Neuron (in vitro differentiated cells): ENCODE measurements around the gene GNAQ.

Experiments
- H2AFZ ChIP-seq: one replicate; pipeline ENCODE4 v1.6.1; 2013; ENCODE audit warnings: low read depth, mild to moderate bottlenecking, inconsistent platforms, low read length, moderate library complexity
- H3K27me3 ChIP-seq: one replicate; pipeline ENCODE4 v1.6.1; 2013; ENCODE audit warnings: low read length; ENCODE audit not compliant: insufficient read depth
- H3K36me3 ChIP-seq: one replicate; pipeline ENCODE4 v1.6.1; 2013; ENCODE audit warnings: low read length; ENCODE audit not compliant: insufficient read depth
- H3K4me1 ChIP-seq: one replicate; pipeline ENCODE4 v1.6.1; 2013; ENCODE audit warnings: low read length; ENCODE audit not compliant: insufficient read depth
- H3K4me3 ChIP-seq: 2 replicates; pipeline ENCODE4 v1.5.1; 2013; ENCODE audit warnings: mild to moderate bottlenecking, low read length, moderate library complexity
- H3K9me3 ChIP-seq: one replicate; pipeline ENCODE4 v1.6.1; 2013; ENCODE audit warnings: low read length

GNAQ gene

GRCh38 chr9:77802515-77803293 is 228.9 kb downstream of the GNAQ start:
- no peaks in the 10 kb centered on the region for H3K4me1 ChIP-seq
- H3K4me3 ChIP-seq, result no peak overlapping the region
- H3K9me3 ChIP-seq, result no peaks in the 10 kb centered on the region
- peaks cover 2% of the 10 kb centered on the region for H3K36me3 ChIP-seq
- H3K27me3 ChIP-seq, result no peaks in the 10 kb centered on the region
- no peak overlapping the region for H2AFZ ChIP-seq

DNA sequence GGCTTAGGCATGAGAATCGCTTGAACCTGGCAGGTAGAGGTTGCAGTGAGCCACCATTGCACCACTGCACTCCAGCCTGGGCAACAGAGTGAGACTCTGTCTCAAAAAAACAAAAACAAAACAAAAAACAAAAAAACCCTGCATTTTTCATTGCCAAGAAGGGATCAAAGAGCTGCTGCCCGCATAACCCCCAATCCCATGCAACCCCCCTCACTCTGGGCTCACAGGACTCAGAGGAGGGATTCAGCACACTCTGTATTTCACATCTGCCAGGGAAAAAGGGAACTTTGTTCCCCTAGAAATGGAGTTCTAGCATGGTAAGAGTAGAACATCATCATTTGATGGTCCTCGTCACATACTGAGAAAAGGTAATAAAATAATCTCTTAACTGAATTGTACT is 229.5 kb downstream of the GNAQ start:
- no peak overlapping the region for H2AFZ ChIP-seq
- no peaks in the 10 kb centered on the region for H3K27me3 ChIP-seq
- no peaks in the 10 kb centered on the region for H3K9me3 ChIP-seq
- peaks cover 2% of the 10 kb centered on the region for H3K36me3 ChIP-seq
- no peaks in the 10 kb centered on the region for H3K4me1 ChIP-seq
- H3K4me3 ChIP-seq, result no peak overlapping the region

DNA sequence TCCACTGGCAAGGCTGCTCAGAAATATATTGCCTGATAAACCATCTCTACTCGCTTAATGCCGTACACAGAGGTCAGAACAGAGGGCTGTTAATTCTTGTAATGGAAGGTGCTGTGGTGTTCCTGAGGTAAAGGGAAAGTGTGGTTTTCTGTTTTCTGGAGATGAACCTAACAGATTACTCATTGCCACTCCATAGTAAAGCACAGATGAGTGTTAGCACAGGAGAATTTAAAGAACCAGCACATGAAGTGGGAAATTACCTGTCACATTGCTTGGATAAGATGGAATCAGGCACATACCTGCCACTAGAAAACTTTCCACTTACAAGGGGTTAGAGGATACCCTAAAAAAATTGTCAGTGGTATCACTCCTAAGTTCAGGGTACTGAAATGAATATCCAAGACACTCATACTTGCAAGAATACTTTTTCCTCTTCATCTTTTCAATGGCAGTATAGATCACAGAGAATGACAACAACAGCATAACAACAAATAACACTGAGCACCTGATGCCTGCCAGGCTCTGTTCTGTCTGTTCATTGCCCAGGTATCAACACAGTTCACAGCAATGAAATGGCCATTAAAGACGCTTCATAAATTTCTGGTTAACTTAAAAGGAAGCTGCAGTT is 230.6 kb downstream of the GNAQ start:
- Histone ChIP-seq H2AFZ (no peak overlapping the region), H3K4me1 (no peaks in the 10 kb centered on the region), H3K9me3 (no peaks in the 10 kb centered on the region), H3K27me3 (no peaks in the 10 kb centered on the region), H3K4me3 (no peak overlapping the region), H3K36me3 (peaks cover 4% of the 10 kb centered on the region)

DNA sequence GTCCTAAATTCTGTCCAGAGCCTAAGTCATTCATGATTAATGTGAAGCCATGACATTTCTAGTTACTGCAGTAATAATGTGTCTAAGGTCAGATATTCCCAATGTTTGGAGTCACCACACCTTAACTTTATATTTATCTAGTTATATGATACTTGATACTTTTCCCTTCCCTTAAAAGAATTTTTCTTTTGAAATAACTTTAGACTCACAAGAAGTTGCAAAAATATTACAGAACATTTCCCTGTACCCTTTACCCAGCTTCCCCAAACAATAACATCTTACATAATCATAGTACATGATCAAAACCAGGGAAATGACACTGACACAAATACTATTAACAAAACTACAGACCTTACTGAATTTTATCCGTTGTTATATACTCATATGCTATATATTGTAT is 233.5 kb downstream of the GNAQ start:
- peaks cover 16% of the 10 kb centered on the region for H3K36me3 ChIP-seq
- no peaks in the 10 kb centered on the region for H3K27me3 ChIP-seq
- peaks cover 3% of the 10 kb centered on the region for H3K4me1 ChIP-seq
- no peak overlapping the region for H3K4me3 ChIP-seq
- H2AFZ ChIP-seq, result no peak overlapping the region
- no peaks in the 10 kb centered on the region for H3K9me3 ChIP-seq

GRCh38 chr9:77794985-77795384 is 236.6 kb downstream of the GNAQ start:
- peaks cover 34% of the 10 kb centered on the region for H3K36me3 ChIP-seq
- H3K4me3 ChIP-seq, result no peak overlapping the region
- no peaks in the 10 kb centered on the region for H3K27me3 ChIP-seq
- H3K4me1 ChIP-seq, result peaks cover 3% of the 10 kb centered on the region
- H2AFZ ChIP-seq, result no peak overlapping the region
- H3K9me3 ChIP-seq, result no peaks in the 10 kb centered on the region

DNA sequence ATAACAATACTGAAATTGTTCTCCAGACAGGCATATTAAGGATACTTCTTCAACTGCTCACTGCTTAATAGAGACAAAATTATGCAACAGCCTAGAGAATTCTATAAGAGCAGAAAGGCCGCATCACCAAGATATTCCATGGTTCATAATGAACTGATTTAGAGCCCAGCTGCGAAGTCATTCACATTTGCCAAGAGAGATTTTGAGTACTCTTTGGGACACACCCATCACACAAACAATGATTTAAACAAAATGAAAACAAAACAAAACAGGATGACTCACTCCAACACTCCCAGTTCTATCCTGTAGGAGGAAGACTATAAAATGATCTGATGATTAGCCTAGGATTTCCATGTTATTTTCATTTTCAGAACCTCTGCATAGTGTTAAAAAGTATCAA is 237.8 kb downstream of the GNAQ start:
- Histone ChIP-seq H3K4me1 (peaks cover 3% of the 10 kb centered on the region), H3K27me3 (no peaks in the 10 kb centered on the region), H3K4me3 (no peak overlapping the region), H2AFZ (no peak overlapping the region), H3K9me3 (no peaks in the 10 kb centered on the region), H3K36me3 (peaks cover 34% of the 10 kb centered on the region)

DNA sequence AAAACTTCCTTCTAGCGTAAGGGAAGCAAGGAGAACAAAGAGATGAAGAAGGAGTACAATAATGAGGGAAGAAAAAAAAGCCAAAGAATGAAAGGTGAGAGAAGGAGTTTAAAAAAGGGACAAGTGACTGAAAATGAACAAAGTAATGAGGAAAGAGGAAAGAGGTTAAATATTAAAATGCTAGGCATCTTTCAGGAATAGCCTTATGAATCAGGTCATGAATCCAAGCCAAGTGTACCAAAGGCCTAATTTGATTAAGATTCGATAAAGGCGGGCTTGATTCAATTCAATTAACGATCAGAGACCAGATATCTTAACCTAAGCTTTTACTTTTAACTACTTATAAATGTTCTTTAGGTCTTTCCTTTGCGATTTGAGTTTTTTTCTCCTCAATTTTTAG is 241.7 kb downstream of the GNAQ start:
- no peak overlapping the region for H2AFZ ChIP-seq
- H3K36me3 ChIP-seq, result peaks cover 36% of the 10 kb centered on the region
- no peak overlapping the region for H3K4me3 ChIP-seq
- no peaks in the 10 kb centered on the region for H3K9me3 ChIP-seq
- H3K4me1 ChIP-seq, result peaks cover 4% of the 10 kb centered on the region
- no peaks in the 10 kb centered on the region for H3K27me3 ChIP-seq

- no peaks in the 10 kb centered on the region for H3K9me3 ChIP-seq
- no peak overlapping the region for H3K4me3 ChIP-seq
- peaks cover 1% of the 10 kb centered on the region for H3K4me1 ChIP-seq
- H3K36me3 ChIP-seq, result peaks cover 16% of the 10 kb centered on the region
- no peaks in the 10 kb centered on the region for H3K27me3 ChIP-seq
- H2AFZ ChIP-seq, result no peak overlapping the region
Observed at GRCh38 chr9:77785341-77785740, 246.3 kb downstream of the GNAQ start.

GRCh38 chr9:77783518-77783917 is 248.1 kb downstream of the GNAQ start:
- H3K4me1 ChIP-seq, result no peaks in the 10 kb centered on the region

DNA sequence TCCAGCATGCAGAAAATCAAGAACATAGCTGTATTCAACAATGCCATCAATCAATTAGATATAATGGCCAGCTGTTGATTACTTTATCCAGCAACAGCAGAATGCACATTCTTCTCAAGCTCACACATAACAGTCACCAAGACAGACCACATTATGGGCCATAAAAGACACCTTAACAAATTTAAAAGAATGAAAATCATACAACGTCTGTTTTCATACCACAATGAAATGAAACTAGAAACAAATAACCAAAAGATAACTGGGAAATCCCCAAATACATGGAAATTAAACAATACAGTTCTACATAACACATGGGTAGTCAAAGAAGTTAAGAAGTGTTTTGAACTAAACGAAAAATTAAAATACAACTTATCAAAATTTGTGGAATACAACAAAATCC is 252.6 kb downstream of the GNAQ start:
- Histone ChIP-seq H3K27me3 (no peaks in the 10 kb centered on the region), H3K4me1 (no peaks in the 10 kb centered on the region), H3K9me3 (no peaks in the 10 kb centered on the region), H2AFZ (no peak overlapping the region), H3K36me3 (peaks cover 8% of the 10 kb centered on the region), H3K4me3 (no peak overlapping the region)

More at GRCh38 chr9:77783518-77783917, 248.1 kb downstream of the GNAQ start:
- Histone ChIP-seq H3K9me3 (no peaks in the 10 kb centered on the region), H3K36me3 (peaks cover 12% of the 10 kb centered on the region), H2AFZ (no peak overlapping the region), H3K27me3 (no peaks in the 10 kb centered on the region), H3K4me3 (no peak overlapping the region)

- Histone ChIP-seq H3K4me3 (no peak overlapping the region), H2AFZ (no peak overlapping the region), H3K27me3 (no peaks in the 10 kb centered on the region), H3K9me3 (no peaks in the 10 kb centered on the region), H3K4me1 (no peaks in the 10 kb centered on the region), H3K36me3 (peaks cover 8% of the 10 kb centered on the region)
Observed at GRCh38 chr9:77773381-77773780, 258.2 kb downstream of the GNAQ start.

DNA sequence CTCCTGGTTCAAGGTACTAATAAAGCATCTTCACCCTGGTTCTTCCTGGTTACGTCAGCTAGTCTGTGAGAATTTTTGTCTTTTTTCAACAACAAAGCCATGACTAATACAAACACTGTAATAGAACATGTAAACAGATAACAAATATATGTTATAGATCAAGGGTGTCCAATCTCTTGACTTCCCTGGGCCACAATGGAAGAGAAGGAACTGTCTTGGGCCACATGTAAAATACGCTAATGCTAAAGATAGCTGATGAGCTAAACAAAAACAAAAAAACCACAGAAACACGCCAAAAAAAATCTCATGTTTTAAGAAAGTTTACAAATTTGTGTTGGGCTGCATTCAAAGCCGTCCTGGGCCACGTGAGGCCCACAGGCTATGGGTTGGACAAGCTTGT is 259.0 kb downstream of the GNAQ start:
- Histone ChIP-seq H3K27me3 (no peaks in the 10 kb centered on the region), H3K36me3 (peaks cover 8% of the 10 kb centered on the region), H2AFZ (no peak overlapping the region), H3K4me1 (no peaks in the 10 kb centered on the region), H3K9me3 (no peaks in the 10 kb centered on the region), H3K4me3 (no peak overlapping the region)

GRCh38 chr9:77771171-77771570 is 260.4 kb downstream of the GNAQ start:
- Histone ChIP-seq H3K36me3 (peaks cover 8% of the 10 kb centered on the region), H3K27me3 (no peaks in the 10 kb centered on the region), H3K4me1 (no peaks in the 10 kb centered on the region), H3K4me3 (no peak overlapping the region), H3K9me3 (no peaks in the 10 kb centered on the region), H2AFZ (no peak overlapping the region)
